Esophagus squamous epithelium (tissue), 5 donors: ENCODE data around the gene CPNE9. TPM values are rescaled to one million over a fixed set of nuclear protein-coding genes. Genes with fewer than 3 reads are reported as not detected.

Experiments
- DNase-seq: peaks from one replicate; lab custom pipeline; 2025; lab: John Stamatoyannopoulos, UW
- H3K27ac ChIP-seq, 4 donors: fragments of 200-600 bp; sonication (generic); one replicate each; pipeline ENCODE4 v1.5.1; 2016 to 2019; ENCODE audit warnings: mild to moderate bottlenecking in 1 of 4
- H3K27me3 ChIP-seq, 4 donors: fragments of 200-600 bp; sonication (generic); 1 replicate in 3 of 4; 2 replicates in 1 of 4; pipeline versions ENCODE4 v1.5.1 to v1.6.0; 2017 to 2021; ENCODE audit warnings: antibody characterized with exemption in 1 of 4
- H3K36me3 ChIP-seq, 3 donors: fragments of 200-600 bp; sonication (generic); one replicate each; pipeline ENCODE4 v1.5.1; 2016 to 2019
- H3K4me1 ChIP-seq, 3 donors: fragments of 200-600 bp; sonication (generic); one replicate each; pipeline ENCODE4 v1.5.1; 2017 to 2019
- H3K4me3 ChIP-seq, 4 donors: fragments of 200-600 bp; sonication (generic); 1 replicate in 3 of 4; 2 replicates in 1 of 4; pipeline ENCODE4 v1.5.1; 2016 to 2019; ENCODE audit warnings: mild to moderate bottlenecking in 2 of 4, moderate library complexity in 1 of 4
- H3K9me3 ChIP-seq, 3 donors: fragments of 200-600 bp; sonication (generic); one replicate each; pipeline ENCODE4 v1.5.1; 2016 to 2019
- CTCF ChIP-seq, 6 experiments: fragments of 450-650 bp in 4 of 6; fragments of 200-600 bp in 2 of 6; sonication (generic) in 2 of 6; IDR thresholded peaks; one replicate each; pipeline ENCODE4 v1.5.1; 2016 to 2019; ENCODE audit warnings: antibody characterized with exemption in 6 of 6, mild to moderate bottlenecking in 4 of 6, moderate library complexity in 4 of 6
- POLR2A ChIP-seq, 4 donors: fragments of 450-650 bp; IDR thresholded peaks; one replicate each; pipeline ENCODE4 v1.6.1; 2017; ENCODE audit warnings: antibody characterized with exemption in 4 of 4, mild to moderate bottlenecking in 4 of 4, moderate library complexity in 3 of 4
- WGBS, 2 donors: methylation state at CpG; one replicate each; pipeline ENCODE4 v1.1.5; 2018; 5-methylcytosine and 5-hydroxymethylcytosine counted together
- intact Hi-C: fragments of 100-400 bp; cut with DNase I; formaldehyde crosslinking; loops from one replicate; pipeline ENCODE4 v1.15.0; 2022
- total RNA-seq, 4 donors: library from RNA; depleted of rRNA; stranded (reverse); fragments of >200 nt; gene quantifications; one replicate each; pipeline ENCODE4 v1.1.0, GENCODE V29; 2016
- donor health status: DM: yes; HTN: yes; CAD: no.

Gene CPNE9
- total RNA-seq, 4 donors from 2014 or later = not detected

DNA sequence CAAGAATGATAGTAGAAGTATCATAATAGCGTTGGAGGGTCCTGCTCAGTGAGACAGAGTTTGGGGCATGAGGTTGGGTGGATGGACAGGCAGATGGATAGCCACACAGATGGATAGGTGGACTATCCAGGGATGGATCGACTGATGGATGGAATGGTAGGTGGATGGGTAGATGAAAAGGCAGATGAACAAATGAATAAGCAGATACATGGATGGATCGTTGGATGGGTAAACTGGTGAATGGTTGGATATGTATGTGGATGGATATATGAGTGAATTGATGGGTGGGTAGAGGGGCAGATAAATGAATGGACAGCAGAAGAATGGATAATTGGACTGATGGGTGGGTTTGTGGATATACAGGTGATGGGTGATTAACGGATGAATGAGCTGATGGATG, 9.5 kb downstream of the CPNE9 start:
- Histone ChIP-seq H3K27ac (no peak overlapping the region), H3K9me3 (no peaks in the 10 kb centered on the region), H3K27me3 (no peaks in the 10 kb centered on the region), H3K36me3 (no peaks in the 10 kb centered on the region), H3K4me1 (peaks cover 0 to 14% (median 3%) of the 10 kb centered on the region in 3 donors), H3K4me3 (no peak overlapping the region)
- intact Hi-C loops = no loop called here
- DNase-seq = no peak
- no peak for TF ChIP-seq POLR2A (IDR thresholded peaks at IDR 0.05)
- TF ChIP-seq CTCF (IDR thresholded peaks at IDR 0.05) = no peak
- WGBS, 2 donors = 78 to 80% methylated on average over 4 of the region's 4 CpGs

GRCh38 chr3:9715136-9715535, 11.5 kb downstream of the CPNE9 start:
- Histone ChIP-seq H3K27me3 (no peaks in the 10 kb centered on the region), H3K27ac (peak overlapping the region in 1 of 4 donors; percentile 44), H3K36me3 (no peaks in the 10 kb centered on the region), H3K9me3 (no peaks in the 10 kb centered on the region), H3K4me3 (no peak overlapping the region), H3K4me1 (peaks cover 0 to 14% (median 3%) of the 10 kb centered on the region in 3 donors)
- intact Hi-C loops = no loop called here
- TF ChIP-seq CTCF (IDR thresholded peaks at IDR 0.05) = no peak
- no peak for TF ChIP-seq POLR2A (IDR thresholded peaks at IDR 0.05)
- 23 to 27% methylated on average over 4 of the region's 4 CpGs for WGBS, 2 donors
- no peak for DNase-seq

GRCh38 chr3:9715764-9716437, 12.3 kb downstream of the CPNE9 start:
- no peak overlapping the region for H3K4me3 ChIP-seq
- peaks cover 0 to 14% (median 3%) of the 10 kb centered on the region in 3 donors for H3K4me1 ChIP-seq
- H3K9me3 ChIP-seq = no peaks in the 10 kb centered on the region
- no peaks in the 10 kb centered on the region for H3K36me3 ChIP-seq
- intact Hi-C loops = no loop called here
- DNase-seq = no peak
- peak overlapping the region in 2 of 4 donors; percentile 44 to 71 for H3K27ac ChIP-seq
- 15 to 34% methylated on average over 5 of the region's 6 CpGs for WGBS, 2 donors
- TF ChIP-seq POLR2A (IDR thresholded peaks at IDR 0.05) (no peak), CTCF (IDR thresholded peaks at IDR 0.05) (peak; percentile 32 to 85 (median 68))
- H3K27me3 ChIP-seq = no peaks in the 10 kb centered on the region

DNA sequence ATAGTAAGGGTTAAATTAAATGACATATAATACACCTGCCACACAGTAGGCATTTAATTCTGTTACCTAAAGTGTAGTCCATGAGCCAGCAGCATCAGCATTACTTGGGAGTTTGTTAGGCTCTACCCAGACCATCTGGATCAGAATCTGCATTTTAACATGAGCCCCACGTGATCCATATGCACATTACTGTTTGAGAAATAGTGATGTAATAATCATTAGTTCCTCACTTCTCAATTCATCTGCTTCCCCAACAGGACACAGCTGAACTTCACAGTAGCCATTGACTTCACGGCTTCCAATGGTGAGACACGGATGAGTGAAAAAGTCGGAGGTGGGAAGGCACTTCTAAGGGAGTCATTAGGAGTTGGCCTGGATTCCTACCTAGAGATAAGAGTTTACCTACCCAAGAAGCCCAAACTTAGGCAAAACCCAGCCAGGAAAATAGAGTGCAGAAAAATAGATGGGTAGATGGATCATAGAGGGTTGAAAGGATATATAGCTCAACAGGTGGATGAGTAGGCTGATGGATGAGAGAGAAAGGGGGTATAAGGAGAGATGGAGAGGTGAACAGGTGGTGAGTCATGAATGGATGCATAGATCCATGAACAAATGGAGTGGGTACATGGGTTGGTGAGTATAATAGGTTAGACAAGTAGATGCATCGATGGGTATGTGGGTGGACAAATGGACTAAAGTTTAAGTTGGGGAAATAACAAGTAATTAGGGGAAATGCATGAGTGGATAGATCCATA, 13.3 kb downstream of the CPNE9 start:
- intact Hi-C loops = no loop called here
- no peaks in the 10 kb centered on the region for H3K27me3 ChIP-seq
- H3K4me3 ChIP-seq = no peak overlapping the region
- TF ChIP-seq CTCF (IDR thresholded peaks at IDR 0.05) (no peak), POLR2A (IDR thresholded peaks at IDR 0.05) (no peak)
- WGBS, 2 donors = 71 to 74% methylated on average over 5 of the region's 5 CpGs
- no peak for DNase-seq
- H3K9me3 ChIP-seq = no peaks in the 10 kb centered on the region
- H3K4me1 ChIP-seq = peaks cover 0 to 14% (median 3%) of the 10 kb centered on the region in 3 donors
- H3K27ac ChIP-seq = no peak overlapping the region
- H3K36me3 ChIP-seq = no peaks in the 10 kb centered on the region

DNA sequence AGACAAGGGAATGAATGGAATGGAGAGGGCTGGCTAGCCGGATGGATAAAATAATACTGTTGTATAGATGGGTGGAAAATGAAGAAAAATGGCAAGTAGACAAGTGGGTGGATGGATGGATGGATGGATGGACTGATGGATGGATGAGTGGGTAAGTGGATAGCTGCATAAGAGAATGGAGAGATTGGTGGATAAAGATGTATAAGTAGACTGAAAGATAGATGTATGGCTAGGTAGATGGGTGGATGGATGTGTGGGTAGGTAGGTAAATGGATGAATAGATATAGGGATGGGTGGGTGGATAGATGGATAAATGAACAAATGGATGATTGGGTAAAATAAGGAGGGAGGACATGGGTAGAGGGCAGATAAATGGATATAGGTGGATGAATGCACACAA, 13.9 kb downstream of the CPNE9 start:
- no peak for DNase-seq
- intact Hi-C loops = no loop called here
- 80 to 84% methylated on average over 1 of the region's 1 CpG for WGBS, 2 donors

More for the DNA sequence above, 13.9 kb downstream of the CPNE9 start:
- Histone ChIP-seq H3K4me3 (no peak overlapping the region), H3K9me3 (no peaks in the 10 kb centered on the region), H3K36me3 (no peaks in the 10 kb centered on the region), H3K27me3 (no peaks in the 10 kb centered on the region), H3K4me1 (peaks cover 0 to 14% (median 3%) of the 10 kb centered on the region in 3 donors), H3K27ac (no peak overlapping the region)
- TF ChIP-seq CTCF (IDR thresholded peaks at IDR 0.05) (no peak), POLR2A (IDR thresholded peaks at IDR 0.05) (no peak)
